Stimulated activated CD8-positive, alpha-beta memory T cell treated with anti-CD3 and anti-CD28 coated beads, Interleukin-15, amount 100 ng/mL, for 4 hours (primary cell): ENCODE results near the gene MAJIN.
A peak's percentile ranks its signal among the peaks of the same experiment; 100 is the strongest.
"Not testable (repeated sequence)": the region's sequence is repeated elsewhere in the genome, so short reads cannot be mapped to it uniquely, and the experiment has no call there.

Experiments
- DNase-seq, 2 donors: peaks; one replicate each; pipeline ENCODE4 v3.0.0-alpha.2; 2020; ENCODE audit warnings: low read depth in 2 of 2

The MAJIN gene, protein sequence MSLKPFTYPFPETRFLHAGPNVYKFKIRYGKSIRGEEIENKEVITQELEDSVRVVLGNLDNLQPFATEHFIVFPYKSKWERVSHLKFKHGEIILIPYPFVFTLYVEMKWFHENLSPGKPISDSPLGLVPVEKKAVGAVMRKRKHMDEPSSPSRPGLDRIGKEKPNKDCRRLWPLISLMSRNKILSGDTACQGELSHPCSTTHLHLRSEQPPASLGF

DNA sequence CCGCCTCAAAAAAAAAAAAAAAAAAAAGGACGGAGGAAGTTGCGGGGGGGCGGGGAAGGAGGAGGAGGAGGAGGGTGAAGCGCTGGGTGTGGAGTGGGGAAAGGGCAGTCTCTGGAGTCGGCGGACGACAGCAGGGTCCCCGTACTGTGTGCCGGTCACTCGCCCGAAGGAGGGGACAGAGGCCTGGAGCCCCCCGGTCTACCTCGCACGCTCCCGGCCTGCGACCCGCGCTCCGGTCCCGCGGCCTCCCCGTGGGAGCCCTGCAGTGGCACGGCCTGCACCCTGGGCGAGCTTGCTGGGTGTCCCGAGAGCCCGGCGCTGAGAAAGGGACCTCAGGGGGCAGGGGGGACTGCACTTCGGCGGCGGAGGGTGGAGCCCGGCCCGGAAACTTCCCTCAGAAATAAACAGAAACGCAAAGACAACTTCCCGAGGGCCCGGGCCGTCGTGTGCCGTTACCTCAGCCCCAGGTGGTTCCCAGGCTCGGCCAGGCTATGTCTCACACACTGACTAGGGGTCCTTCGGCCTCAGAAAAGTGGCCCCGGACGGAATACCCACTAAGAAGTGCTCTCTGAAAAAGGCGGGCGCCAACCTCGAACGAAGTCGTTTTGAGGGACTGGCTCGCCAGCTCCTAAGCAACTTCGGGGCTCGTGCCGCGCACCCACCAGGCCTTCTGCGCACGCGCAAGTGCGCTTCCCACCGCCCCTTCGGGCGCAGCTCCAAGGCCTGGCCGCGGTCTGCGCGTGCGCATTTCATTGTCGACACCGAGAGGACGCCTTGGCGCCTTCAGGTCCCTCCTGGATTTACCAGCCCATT is at the start of gene MAJIN:
Gene MAJIN, minus strand, starts transcription at position 688 of the 813 bp plus-strand sequence. CDS start 12,703 bp downstream, outside the sequence.
- peak; percentile 69 to 71 for DNase-seq

DNA sequence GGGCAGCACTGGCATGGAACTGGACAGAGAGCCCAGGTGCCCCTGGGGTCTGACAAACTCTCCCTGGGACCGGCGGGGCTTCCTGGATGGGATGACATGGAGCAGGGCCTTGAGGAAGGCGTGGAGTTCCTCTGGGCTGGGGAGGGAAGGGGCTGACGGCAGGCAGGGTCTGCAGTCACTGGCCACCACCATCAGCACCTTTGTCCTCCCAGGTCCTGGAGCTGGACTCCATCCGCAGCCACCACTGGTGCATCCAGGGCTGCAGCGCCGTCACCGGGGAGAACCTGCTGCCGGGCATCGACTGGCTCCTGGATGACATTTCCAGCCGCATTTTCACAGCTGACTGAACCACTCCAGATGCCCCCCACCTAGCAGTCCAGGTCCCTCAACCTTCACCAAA is 49.6 kb upstream of the MAJIN start:
- no peak for DNase-seq

DNA sequence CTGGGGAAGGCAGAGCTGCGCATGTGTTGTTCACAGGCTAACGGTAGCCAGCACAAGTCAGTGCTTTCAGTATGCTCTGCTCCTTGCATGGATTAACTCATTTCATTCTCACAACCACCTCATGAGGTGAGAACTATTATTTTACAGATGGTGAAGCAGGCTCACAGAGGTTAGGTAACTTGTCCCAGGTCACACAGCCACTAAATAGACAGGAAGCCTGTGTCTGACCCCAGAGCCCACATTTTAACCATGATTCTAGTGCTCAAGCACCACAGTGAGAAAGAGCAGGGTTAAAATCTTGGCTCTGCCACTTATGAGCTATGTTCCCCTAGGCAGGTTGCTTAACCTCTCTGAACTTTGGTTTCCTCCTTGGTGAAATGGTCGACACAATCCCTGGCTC is 49.1 kb upstream of the MAJIN start:
- DNase-seq, result no peak

DNA sequence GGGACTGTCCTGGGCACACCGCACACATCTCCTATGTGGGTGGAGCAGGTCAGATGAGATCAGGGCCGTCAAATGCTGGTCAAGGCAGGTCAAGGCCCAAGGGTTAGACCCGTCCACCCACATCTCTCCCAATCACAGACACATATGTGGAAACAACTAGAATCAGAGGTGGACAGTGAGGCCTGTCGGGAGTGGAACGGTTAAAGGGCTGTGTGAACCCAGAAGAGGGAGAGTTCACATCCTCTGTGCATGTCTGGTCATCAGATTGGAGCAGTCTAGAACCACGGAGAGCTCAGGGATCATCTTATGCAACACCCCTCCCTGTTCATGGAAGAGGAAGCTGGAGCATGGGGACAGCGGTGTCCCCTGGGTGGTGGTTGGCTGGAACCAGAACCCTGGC is 47.9 kb upstream of the MAJIN start:
- DNase-seq, result no peak

DNA sequence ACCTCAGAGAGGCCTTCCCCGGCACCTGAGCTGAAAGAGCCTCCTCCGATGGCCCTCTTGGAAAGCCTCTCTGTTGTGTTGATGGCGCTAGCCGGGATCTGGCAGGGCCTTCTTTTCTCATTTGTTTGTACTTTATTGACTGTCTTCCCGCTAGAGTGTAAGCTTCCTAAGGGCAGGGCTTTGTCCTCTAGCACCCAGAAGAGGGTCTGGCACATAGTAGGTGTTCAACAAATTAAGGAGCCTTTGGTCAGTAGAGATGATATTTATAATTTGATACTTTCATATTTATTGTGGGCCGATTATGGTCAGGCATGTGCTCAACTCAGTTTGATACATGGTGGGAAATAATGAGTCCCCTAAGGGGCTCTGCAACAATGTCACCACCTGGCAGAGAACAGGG is 46.0 kb upstream of the MAJIN start:
- no peak for DNase-seq

DNA sequence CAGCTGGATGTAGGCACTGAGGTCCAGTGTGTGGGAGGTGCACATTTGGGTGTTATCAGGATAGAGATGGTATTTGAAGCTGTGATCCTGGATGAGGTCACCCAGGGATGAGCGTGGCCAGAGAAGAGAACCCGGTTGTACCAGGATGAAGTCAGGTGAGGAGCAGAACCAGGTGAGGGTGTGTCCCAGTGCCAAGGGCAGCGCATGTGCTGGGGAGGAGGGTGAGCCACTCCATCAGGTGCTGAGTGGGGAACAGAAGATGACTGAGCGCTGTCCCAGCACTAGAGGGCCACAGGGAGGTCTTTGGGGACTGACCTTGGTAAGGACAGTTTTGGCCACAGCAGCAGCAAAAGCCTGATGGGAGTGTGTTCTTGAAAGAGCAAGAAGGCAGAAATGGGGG is 44.8 kb upstream of the MAJIN start:
- no peak for DNase-seq

DNA sequence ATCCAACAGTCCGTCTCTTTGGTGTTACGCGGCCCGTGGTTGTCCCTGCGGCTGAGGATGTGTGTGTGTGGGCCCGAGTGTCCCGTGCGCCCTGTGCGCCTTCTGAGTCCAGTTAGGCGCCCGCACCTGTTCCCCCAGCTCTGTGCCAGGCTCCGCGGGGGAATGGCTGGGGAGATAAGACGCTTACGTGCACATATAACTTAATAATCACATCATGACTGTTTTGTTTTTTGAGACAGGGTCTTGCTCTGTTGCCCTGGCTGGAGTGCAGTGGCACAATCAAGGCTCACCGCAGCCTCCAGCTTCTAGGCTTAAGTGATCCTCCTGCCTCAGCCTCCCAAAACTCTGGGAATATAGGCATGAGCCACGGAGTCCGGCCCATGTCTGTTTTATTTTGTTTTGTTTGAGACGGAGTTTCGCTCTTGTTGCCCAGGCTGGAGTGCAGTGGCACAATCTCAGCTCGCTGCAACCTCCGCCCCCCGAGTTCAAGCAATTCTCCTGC is 42.9 kb upstream of the MAJIN start:
- no peak for DNase-seq

DNA sequence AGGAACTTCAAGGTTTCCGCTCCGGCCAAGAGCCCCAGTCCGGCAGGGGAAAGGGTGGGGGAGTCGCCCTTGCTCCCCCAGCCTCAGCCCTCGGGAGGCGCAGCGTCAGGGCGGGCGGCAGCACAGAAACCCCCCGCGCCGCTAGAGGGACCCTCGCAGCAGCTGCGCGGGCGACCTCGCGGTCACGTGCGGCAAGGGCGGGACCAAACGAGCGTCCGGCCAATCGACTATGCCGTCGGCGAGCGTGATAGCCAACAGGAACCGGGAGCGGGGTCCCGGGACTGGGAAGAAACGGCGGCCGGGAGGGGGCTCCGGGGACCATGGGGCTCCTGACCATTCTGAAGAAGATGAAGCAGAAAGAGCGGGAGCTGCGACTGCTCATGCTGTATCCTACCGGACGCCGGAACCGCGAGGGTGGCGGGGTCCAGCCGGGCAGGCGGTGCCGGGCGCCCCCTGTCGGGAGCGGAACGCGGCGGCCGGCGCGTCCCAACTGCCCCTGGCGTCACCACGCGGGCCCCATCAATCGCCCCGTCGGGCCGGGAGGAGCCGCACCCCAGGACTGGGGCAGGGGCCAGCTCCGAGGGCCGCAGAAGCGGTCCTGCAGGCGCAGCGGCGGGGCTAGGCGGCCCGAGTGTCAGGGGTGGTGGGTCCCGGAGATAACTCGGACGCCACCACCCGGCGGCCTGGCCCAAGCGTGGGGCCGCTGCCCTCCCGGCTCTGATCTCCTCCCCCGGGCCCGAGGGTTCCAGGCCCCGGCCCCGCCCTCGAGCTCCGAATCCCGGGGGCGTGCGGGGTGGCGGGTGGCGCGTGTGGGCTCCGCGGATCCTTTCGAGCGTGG is 42.2 kb upstream of the MAJIN start, which contains the start of gene ARL2:
Gene ARL2, plus strand, starts transcription at position 273 of the 838 bp plus-strand sequence. Its CDS starts 48 bp downstream, at position 321.
- peak; percentile 74 to 81 for DNase-seq

DNA sequence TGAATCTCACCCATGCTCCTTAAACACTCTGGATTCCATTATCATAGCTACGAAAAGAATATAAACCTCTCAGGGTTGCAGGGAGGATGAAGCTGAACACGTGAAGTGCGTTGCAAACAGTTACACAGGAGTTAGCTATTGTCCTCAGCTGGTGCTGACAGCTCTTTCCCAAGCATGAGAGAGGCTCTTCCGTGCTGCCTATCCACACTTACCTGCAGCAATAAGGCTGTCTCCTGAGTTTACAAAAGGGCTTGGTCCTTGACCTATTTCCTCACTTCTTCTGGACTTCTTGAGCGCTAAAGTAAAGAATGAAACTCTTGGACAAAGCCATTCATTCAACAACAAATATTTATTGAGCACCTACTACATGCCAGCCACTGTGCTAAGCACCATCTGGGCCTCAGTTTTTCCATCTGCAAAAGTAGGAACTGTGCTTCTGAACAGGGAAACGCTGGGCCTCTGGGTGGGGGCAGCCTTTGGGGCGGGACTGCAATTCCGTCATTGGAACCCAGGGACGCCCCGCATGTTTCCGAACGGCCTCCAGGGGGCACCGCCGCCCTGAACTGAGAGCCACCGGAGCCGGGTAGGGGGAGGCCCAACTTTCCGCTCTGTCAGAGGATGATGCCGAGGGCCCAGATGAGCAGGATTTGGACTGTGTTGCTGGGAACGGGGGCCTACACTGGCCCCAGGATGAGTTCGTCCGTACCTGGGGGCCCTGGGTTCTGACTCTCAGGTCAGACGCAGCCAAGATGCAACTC is 41.4 kb upstream of the MAJIN start:
- DNase-seq, result peak; percentile 78 to 84

DNA sequence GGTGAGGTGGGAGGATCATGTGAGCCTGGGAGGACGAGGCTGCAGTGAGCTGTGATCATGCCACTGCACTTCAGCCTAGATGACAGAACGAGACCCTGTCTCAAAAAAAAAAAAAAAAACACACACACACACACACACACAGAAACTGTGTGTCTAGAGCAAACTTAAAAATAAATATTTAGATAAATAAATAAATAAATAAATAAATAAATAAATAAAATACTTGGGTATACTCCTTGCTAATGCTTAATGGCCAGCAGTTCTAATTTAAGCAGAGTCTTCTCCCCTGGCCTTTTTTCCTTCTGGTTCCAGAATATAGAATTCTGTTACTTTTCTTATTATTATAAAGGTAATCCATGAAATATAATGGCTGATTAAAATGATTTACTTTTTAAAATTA is 37.0 kb upstream of the MAJIN start:
- DNase-seq, result no peak

DNA sequence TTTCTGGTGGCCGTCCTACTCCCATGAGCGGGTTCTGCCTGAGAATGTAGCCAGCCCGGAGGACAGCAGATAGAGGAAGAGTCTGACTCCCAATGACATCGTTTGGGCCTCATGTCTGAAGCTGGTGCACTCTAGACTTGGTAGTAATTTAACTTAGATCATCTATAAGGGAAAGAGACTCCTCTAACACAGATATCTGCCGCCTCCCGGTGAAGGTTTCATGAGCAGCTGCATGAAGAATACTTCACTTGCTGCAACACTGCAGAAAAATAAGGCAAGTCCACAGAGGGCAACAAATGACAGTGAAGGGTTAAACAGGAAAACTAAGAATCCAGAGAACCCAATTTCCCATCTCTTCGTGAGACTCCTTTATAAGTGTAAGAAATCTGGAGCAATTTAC is 36.1 kb upstream of the MAJIN start:
- DNase-seq, result no peak

DNA sequence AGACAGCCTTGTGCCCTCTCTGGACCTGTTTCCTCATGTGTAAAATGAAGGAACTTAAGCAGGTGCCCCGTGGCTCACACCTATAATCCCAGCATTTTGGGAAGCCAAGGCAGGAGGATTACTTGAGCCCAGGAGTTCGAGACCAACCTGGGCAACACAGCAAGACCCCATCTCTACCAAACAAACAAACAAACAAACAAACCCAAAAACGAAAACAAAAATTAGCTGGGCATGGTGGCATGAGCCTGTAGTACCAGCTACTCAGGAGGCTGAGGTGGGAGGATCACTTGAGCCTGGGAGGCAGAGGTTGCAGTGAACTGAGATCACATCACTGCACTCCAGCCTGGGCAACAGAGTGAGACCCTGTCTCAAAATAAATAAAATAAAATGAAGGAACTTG is 32.1 kb upstream of the MAJIN start:
- not testable (repeated sequence) for DNase-seq

DNA sequence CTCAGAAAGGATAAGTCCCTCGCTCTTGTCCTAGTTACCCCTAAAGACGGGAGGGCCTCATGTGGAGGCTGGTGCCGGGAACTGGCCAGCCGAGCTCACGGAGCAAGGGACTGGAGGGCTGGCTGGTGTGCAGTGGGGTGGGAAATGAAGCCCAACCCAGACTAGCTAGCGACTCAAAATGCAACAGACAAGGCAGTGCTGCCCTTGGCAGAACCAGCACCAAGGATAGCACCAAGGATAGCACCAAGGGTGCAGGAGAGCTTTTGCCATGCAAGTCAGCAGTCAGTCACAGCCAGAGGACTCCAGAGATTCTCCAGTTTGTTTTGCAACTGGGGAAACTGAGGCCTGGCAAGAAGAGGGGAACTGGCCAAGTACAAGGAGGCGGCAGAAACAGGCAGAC is 31.4 kb upstream of the MAJIN start:
- DNase-seq, result no peak

DNA sequence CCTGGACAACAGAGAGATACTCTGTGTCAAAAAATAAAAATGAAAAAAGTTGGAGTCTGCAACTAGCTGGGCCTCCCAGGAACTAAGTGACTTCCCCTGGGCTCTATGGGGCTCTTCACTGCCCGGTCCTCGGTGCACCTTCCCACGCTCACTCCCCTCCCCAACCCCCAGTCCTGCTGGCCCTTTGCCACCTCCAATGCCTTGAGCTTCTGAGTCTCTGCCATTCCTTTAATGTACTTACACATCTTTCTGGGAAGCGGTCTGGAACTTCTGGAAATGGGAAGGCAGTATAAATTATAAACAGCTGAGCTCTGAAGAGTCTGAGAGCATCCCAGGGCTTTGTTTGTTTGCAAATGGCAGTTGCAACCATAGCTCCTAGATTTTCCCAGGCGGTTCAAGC is 30.8 kb upstream of the MAJIN start:
- no peak for DNase-seq

DNA sequence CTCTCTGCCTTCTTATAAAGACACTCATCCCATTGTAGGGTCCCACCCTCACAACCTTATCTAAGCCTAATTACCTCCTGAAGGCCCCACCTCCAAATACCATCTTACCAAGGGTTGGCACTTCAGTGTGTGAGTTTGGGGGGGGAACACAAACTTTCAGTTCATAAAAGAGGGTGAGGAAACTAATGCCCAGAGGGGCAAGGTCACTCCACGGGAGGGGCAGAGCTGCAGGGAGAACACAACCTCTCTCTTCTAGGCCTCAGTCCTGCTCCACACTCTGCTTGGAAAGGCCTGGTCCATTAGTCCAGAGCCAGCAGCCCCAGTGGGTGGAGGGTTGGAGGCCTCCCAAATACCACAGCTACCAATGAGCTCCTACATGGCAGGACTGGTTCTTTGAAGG is 27.6 kb upstream of the MAJIN start:
- DNase-seq, result no peak

DNA sequence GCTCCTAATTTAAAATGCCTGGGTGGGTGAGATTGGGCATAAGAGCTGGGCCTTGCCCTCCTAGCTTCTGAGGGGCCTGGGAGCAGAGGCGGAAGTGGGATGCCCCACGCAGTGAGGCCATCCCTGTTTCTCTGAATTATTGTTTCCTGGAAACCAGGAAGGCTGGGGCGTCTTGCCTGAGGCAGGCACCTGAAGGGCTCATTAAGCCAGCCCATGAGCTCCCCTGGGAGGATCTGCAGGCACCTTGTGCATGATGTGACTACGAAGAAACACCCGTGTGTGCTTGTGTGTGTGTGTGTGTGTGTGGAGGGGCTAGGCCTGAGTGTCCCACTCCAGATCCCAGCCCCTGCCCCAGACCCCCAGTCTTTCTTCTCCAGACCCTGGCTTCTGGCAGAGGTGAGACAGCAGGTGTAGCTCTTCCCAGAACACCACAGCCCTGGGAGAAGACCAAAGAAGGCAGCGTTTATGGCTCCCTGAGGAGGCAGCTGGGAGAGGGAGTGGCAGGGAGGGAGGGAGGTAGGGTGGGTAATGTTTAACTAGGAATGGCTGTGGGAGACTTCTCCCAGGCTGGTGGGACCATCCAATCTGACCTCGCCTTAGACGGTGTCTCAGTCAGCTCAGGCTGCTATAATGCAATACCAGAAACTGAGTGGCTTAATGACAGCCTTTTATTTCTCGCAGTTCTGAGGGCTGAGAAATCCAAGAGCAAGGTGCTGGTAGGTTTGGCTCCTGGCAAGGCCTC is 27.0 kb upstream of the MAJIN start:
- no peak for DNase-seq

DNA sequence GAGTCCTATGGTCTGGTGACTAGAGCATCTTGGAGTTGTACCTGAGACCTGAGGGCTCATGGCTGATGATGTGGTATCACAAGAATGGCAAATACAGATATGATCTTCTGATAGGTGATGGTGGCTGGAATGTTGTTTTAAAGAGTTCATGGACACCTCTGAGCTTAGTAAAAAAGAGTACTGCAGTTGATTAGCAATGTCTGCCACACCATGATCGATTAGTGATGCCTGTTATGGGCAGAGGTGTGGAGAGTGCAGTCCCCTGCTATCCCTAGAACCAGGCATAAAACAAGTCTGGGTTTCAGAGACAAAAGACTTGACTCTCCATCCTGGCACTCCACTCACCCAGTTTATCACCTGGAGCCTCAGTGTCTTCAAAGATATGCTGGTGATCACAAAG is 26.2 kb upstream of the MAJIN start:
- DNase-seq, result no peak

DNA sequence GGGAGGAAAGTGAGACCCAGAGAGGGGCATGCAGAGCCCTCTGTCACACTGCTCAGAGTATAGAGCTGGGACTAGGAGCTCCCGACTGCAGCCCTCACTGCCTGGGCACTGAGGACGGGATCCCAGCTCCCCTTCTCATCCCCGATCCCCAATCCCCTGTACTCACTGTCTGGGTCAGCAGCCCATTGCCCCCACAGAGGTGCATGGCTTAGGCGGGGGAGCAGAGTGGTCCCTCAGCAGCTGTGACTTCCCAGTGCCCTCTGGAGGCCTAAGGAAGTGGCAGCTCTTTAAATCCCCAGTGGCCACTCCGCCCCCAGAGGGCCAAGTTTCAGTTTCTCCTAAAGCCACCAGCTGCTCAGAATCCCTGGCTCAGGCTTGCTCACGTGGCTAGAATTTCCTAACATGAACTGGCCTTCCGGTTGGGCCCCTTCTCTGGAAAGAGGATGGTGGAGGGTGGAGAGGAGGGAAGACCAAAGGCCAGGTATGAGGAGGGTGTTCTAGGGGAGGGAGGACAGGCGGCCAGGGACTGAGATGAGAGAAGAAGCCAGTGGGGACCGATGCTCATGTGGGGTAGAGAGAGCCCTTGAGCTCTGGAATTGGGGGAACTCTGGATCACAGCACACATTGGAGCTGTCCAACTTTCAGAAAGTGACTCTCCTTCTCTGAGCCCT is 24.9 kb upstream of the MAJIN start, which contains the start of gene BATF2:
Gene BATF2, minus strand, starts transcription at position 262 of the 671 bp plus-strand sequence. Its CDS starts 57 bp downstream, at position 205.
- no peak for DNase-seq

DNA sequence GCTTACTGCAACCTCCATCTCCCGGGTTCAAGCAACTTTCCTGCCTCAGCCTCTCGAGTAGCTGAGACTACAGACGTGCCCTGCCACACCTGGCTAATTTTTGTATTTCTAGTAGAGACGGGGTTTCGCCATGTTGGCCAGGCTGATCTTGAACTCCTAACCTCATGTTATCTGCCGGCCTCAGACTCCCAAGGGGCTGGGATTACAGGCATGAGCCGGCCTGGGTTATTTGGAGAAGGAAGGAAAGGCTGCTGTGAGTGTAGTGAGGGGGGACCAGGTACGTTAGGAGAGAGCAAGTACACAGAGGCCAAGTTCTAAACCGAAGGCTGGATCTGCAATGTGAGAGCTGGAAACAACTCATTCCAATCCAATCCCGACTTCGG is 24.4 kb upstream of the MAJIN start:
- no peak for DNase-seq

DNA sequence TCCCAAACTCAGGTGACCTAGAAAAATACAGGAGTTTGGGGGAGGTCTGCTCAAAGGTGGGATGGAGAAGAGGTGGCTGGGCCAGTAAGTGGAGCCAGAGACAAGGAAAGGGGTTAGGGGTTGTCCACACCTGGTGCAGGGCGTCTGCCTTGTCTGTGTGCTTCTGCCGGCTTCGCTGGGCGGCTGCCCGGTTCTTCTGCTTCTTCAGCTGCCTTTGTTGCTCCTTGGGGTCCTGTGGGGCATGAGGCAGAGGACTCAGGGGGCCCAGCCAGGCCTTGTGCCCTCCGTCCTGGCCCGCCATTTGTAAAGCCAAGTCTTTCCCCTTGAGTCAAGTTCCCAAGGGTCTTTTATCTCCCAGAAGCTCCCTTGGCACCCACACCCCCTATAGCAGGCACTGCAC is 22.4 kb upstream of the MAJIN start:
- DNase-seq, result no peak
